HepG2 (cell line): Measurements from ENCODE around the gene FBXL4. TPM values are rescaled to one million over a fixed set of nuclear protein-coding genes. Genes with fewer than 3 reads are reported as not detected.

Experiments
- AFF4 ChIP-seq: sonication (generic); formaldehyde crosslinking; IDR thresholded peaks from 2 replicates; pipeline ENCODE4 v1.4.0; 2020; ENCODE audit warnings: missing genetic modification reagents
- polyA plus RNA-seq, 8 experiments: library from polyadenylated mRNA; depleted of rRNA in 3 of 8; stranded (reverse) in 7 of 8; unstranded in 1 of 8; fragments of >200 nt; fragmentation: Illumina TruSeq in 4 of 8; extraction: Trizol in 4 of 8; gene quantifications; 2 replicates each; pipeline versions ENCODE4 v1.2.1 to v1.2.3, GENCODE V29; 2011 to 2016; ENCODE audit warnings: low read depth in 4 of 8, missing spikeins in 1 of 8, mixed read lengths in 1 of 8; ENCODE audit not compliant: insufficient read depth in 1 of 8
- total RNA-seq, 5 experiments: library from RNA; depleted of rRNA; stranded (reverse); fragments of >200 nt; fragmentation: Illumina TruSeq; extraction: Trizol; gene quantifications; 2 replicates each; pipeline ENCODE4 v1.2.3, GENCODE V29; 2016; ENCODE audit warnings: low read depth in 1 of 5
- TF ChIP-seq, protein P1 (sequence below): sonication (generic); formaldehyde crosslinking; IDR thresholded peaks from 2 replicates; pipeline ENCODE4 v1.4.0; 2020; ENCODE audit warnings: mild to moderate bottlenecking, missing genetic modification reagents, borderline replicate concordance
- TF ChIP-seq, protein P2 (sequence below): IDR thresholded peaks from 2 replicates; pipeline ENCODE4 v1.6.1; 2018; ENCODE audit warnings: missing genetic modification reagents

Gene FBXL4
- total and polyA plus RNA-seq, 2 of the 13 experiments (the other 11 are each of a cell fraction or from before 2014, with no cell fraction given), result 13.2 to 17.6 TPM

DNA sequence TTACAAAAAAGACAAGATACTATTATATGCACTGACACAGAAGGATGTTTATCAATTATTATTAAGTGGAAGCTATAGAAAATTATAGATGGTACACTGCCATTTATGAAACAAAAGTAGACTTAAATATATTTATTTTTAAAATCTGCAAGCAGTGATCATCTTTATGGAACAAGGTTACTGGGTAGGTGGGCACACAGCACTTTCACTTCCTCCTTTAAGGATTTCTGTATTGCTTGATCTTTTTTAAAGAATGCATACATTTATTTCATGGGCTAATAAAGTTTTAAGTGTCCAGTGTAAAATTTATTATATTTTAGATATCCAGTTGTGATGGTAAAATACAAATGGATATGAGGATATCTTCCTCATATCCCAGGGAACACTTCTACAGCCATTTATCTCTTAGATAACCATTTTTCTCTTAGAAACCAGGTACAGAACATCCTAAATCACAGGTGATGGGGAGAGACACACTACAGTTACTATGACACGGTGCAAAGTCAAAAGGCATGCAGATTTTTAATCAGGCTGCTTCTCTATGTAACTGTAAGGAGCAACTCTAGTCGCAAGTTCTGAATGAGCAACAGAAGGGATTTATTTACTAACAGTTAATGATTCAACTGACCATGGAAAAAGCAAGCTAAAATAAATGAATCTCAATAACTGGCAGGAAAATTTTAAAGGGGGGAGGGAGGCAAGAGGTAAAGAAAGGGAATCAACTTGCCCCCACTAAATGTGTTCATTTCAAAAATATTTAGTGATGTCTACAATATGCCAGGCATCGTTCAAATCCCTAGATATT is 2.2 kb downstream of the FBXL4 start (continued):
- no peak for TF ChIP-seq AFF4 (CRISPR knock-in tag)
- TF ChIP-seq, protein P1, sequence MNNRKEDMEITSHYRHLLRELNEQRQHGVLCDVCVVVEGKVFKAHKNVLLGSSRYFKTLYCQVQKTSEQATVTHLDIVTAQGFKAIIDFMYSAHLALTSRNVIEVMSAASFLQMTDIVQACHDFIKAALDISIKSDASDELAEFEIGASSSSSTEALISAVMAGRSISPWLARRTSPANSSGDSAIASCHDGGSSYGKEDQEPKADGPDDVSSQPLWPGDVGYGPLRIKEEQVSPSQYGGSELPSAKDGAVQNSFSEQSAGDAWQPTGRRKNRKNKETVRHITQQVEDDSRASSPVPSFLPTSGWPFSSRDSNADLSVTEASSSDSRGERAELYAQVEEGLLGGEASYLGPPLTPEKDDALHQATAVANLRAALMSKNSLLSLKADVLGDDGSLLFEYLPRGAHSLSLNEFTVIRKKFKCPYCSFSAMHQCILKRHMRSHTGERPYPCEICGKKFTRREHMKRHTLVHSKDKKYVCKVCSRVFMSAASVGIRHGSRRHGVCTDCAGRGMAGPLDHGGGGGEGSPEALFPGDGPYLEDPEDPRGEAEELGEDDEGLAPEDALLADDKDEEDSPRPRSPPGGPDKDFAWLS (CRISPR knock-in tag), result no peak
- TF ChIP-seq, protein P2, sequence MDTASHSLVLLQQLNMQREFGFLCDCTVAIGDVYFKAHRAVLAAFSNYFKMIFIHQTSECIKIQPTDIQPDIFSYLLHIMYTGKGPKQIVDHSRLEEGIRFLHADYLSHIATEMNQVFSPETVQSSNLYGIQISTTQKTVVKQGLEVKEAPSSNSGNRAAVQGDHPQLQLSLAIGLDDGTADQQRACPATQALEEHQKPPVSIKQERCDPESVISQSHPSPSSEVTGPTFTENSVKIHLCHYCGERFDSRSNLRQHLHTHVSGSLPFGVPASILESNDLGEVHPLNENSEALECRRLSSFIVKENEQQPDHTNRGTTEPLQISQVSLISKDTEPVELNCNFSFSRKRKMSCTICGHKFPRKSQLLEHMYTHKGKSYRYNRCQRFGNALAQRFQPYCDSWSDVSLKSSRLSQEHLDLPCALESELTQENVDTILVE (CRISPR knock-in tag), result no peak
- TF ChIP-seq, all 625 proteins: peak for 0
